ENCODE measurements around the gene IWS1.

The IWS1 gene

DNA sequence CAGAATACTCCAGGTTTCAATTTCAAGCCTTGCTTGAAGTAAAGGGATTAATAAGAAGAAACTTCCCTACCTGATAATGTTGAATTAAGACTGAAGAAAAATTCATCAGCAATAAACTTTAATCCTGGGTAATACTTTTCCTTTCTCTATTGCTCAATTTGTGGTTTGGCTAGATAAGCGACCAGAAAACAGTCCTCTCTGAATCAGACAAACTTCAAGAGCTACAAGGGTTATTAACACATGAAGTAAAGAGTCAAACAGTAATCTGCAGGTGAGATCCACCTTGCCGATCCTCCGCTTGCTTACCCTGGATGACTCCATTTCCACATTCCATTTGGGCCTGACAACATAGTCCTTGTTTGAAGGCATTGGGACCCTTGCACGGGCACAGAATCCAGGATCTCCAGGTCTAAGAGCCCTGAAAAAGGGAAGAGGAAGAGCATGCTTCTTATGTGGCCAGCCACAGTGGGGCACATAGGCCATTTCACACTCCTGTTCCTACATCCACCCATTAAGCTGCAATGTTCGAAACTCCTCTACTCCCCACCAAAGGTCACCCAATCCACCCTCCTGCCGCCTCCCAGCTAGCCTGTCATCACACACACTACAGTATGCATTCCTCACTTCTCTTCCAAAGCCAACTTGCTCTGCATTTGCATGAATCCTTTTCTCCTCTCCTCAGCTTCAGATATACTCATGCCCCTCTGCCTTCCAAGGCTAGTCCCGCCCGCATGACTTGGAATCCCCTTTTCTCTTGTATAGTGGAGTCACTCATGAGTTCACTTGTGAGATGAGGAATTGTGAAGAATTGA is 39.8 kb downstream of the IWS1 start:
- DNase-seq: no peak

DNA sequence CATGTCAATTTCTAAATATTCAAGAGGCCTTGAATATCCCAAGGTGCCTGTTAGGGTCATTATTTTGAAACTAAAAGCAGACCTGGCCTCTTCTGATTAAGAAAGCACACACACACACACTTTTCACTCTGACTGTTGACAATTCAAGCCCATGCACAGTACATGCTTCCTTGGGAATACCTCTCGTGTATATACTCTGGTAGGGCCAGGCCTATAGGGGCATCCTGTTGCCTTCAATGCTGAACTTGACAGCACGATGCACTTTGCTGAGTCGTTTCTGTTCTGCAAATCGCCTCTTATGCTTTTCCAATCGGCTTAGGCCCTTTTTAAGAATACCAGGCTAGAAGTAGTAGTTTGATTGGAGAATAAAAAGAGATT is 40.6 kb downstream of the IWS1 start:
- no peak for DNase-seq

DNA sequence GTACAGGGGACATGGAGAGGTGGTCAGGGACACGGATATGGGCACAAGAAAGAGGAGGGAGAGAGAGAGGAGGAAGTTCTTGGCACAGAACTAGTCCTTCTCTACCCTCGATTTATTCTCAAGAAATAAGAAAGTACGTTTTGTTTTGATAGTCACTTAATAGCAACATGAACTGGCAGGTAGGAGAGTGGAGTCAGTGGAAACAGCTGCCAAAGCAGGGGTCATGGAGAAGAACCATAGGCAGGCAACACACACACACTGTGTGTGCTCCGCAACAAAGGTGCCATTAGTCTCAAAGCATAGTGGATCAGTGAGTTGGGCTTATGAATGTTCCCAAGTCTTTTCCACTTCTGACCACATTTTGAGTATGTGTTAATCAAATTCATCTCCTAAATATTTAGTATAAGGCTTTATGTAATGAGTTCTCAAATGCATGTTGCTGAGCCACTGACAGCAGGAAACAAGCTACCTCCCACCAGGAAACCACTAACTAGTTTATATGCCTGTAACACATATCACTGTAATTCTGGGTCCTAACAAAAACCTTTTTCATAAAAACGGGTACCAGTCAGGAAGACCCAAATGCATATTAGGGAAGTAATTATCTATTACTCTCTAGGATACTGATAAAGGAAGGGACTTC is 41.1 kb downstream of the IWS1 start:
- no peak for DNase-seq

DNA sequence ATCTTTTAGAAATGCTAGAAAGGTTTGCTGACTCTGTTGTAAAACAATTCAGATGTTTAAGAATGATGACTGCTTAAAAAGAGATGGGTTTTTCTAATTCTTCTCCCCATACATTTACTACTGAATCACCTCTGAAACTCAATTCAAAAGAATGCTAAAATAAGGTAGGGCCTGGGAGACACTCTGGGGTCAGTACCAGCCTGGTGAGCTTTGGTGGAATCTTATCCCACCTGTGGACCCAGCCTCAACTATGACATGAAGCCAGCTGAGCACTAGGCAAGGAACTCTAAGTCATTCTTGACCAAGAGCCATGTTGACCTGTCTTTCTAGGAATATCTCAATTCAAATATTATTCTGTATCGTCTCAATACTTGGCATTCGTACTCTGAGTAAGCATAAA is 44.3 kb downstream of the IWS1 start:
- DNase-seq: no peak

DNA sequence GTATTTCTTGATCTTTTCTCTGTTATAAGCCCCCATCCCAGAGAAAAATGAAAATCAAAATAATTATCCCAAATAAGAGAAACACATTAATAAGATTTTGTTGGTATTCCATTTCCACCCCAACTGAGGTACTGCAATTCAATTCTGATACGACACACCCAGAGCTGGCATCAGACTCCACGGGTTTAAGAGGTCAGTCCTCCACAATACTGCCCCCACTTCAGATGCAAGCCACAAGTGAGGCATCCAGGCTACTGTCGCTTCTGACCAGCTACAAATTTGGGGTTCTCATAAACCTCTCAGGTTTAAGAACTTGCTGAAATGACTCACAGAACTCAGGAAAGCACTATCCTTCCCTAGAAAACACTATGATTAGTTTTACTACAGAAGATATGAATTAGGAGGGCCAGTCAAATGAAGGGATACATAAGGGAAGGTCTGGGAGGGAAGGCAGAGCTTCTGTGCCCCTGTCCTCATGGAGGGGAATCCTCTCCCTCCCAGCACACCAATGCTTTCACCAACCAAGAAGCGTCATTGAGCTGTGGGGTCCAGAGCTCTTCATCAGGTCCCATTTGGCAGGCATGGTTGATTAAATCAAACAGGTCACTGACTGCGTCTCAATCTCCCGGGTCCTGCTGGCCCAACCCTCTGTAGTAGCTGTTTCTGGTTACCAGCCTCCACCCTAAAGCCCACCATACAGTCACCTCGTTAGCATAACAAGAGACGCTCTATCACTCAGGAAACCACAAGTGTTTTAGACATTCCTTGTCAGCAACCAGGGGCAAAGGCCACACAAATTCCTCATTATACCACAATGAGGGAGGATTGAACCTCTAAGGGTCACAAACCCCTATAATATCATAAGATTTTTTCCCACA is 46.2 kb downstream of the IWS1 start:
- no peak for DNase-seq

DNA sequence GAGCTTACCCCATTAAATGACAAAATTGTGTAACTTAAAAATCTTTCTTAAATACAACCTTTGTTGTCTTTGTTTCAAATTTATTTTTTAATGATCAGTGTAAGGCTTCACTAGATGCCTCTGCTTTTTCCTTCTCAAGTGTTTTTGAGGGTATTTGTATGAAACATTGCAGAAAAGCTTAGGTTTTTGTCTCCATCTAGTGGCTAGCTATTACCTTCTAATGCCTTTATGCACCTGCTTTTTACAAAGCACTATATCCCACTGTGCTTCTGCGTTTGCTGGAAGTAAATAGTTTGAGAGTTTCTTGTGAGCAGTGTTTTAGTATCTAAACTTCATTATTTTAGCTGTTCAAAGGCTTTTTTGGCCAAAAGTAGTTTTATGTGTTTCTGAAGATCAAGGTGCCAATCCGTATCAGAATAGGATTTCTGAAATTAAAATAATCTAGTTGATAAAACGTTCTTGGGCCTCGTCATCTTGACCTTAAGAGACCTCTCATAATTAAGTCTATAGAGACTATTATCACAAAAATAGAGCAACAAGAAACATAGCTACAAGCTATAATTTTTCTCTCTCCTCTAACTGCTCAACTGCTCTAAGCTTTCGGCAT is 47.0 kb downstream of the IWS1 start:
- no peak for DNase-seq

DNA sequence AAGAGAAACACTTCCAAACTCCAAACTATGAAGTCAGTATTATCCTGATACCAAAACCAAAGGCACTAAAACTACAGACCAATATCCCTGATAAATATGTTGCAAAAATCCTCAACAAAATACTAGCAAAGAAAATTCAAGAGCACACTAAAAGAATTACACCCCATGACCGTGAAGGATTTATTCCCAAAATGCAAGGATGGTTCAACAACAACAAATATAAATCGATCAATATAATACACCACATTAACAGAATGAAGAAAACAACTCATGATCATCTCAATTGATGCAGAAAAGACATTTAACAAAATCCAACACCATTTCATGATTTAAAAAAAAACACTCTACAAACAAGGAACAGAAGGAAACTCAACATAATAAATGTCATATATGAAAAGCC is 50.5 kb downstream of the IWS1 start:
- DNase-seq: no peak

DNA sequence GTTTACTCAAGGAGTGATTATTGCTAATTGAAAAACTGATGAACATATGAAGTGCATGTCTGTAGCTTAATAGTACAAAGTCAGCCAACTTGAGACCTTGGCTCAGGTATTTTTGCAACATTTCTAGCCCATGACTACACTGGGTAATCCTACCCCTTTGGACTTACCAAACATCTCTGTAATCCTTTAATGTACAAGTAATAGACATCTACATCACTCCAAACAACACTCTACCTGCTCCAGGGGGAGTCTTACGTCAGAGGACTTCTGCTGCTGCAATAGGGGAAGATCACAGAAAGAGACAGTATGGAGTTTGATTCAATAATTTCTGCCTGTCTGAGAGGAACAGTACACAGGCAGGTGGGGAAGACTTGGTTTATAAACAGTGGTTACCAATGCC is 54.0 kb downstream of the IWS1 start:
- no peak for DNase-seq

DNA sequence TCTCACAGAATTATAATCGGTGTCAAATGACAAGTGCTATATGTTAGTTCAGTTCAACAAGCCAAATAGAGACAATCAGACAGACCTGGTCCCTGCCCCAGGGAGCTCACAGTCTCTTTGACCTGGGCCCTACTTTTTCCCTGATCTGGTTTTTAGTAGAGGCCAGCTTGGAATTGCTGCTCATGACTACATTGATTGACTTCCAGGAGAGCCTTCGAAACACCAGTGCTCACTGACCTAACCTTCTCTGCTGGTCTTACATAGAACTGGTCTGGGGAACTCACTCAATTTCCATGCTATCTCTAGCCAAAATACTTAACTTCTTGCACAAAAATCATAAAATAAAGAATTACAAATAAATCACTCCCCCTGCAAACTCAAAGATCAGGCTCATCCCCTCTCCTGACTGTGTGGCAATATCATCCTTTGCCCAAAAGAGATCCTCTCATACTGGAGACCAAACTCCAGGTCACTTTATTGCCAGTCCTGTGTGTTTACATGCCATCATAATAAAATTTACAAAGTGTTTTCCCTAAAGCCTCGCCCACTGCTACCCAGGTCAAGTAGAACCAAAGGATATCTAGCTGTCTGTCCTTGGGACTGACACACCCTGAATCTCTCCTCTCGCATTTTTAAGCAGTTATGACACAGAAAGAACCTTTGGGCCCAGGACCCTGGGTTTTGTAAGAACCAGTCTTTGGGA is 54.9 kb downstream of the IWS1 start:
- no peak for DNase-seq

DNA sequence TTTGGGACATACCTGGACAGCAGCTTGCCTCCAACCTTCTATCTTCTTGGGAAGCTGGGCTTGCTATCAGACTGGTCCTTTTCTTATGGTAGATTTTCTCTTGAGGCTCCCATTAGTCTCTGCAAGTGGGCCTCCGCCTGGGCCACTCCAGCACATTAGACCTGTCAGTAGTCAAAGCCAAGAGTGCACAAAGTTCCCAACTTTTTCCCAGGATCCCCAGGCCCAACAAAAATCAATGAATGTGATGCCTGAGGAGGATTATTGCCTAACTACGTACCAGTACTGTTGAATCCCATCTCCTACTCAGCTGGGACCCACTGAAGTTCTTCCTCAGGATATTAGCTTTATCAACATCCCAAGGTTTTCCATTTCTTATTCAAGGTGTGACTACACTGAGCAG is 56.3 kb downstream of the IWS1 start:
- DNase-seq: no peak

DNA sequence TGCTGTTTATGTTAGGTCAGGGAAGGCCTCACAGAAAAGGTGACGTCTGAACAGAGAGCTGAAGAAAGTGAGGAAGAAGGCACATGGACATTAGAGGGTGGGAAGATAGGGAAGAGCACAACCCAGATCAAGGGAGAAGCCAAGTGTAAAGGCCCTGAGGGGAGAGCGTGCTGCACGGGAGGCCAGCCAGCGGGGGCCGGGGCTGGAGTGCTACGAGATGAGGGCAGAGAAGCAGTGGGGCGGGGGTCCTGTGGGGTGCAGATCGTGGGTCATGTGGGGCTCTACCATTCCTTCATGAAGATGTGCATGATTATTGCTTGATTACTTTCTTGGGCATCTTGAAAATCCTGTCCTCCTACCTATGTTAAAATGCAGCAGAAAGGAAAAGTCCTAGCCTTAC is 57.2 kb downstream of the IWS1 start:
- no peak for DNase-seq

DNA sequence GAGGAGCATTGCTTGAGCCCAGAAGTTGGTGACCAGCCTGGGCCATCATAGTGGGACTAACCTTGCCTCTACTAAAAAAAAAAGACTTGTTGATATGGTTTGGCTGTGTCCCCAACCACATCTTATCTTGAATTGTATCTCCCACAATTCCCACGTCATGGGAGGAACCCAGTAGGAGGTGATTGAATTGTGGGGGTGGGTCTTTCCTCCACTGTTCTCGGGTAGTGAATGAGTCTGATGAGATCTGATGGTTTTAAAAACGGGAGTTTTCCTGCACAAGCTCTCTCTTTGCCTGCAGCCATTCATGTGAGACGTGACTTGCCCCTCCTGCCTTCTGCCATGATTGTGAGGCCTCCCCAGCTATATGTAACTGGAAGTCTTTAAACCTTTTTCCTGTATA is 61.0 kb downstream of the IWS1 start:
- DNase-seq: no peak

DNA sequence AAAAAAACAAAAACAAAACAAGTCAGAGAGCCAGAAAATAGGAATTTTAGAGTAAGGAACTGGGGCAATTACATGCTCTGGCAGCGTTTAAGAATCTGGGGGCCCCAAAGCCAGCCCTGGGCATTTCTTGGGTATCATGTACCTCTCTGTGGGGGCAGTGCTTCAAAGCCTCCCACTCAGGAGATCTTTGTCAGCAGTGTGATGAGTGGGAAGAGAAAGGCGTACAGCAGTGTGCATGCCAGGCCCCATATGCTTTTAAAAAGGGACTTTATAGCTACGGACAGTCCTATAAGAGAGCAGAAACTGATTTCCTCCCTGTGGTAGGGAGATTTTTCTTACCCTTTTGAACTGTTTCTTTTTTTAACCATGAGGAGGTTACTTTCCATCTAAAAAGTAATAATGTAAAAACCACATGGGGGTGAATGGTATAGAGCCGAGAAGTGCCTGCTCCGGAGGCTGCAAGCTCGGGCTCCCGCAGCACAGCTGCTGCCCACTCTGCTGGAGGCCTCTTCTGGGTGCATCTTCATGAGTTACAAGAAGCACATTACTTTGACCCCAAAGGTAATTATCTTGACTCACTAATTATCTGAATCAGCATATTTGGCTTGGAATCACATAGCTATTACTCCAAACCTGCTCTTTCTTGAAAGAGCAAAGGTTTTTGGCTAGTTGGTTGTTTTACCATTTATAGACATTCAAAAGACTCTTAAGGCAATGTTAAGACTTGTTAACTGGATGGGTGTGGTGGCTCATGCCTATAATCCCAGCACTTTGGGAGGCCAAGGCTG is 61.6 kb downstream of the IWS1 start:
- no peak for DNase-seq

DNA sequence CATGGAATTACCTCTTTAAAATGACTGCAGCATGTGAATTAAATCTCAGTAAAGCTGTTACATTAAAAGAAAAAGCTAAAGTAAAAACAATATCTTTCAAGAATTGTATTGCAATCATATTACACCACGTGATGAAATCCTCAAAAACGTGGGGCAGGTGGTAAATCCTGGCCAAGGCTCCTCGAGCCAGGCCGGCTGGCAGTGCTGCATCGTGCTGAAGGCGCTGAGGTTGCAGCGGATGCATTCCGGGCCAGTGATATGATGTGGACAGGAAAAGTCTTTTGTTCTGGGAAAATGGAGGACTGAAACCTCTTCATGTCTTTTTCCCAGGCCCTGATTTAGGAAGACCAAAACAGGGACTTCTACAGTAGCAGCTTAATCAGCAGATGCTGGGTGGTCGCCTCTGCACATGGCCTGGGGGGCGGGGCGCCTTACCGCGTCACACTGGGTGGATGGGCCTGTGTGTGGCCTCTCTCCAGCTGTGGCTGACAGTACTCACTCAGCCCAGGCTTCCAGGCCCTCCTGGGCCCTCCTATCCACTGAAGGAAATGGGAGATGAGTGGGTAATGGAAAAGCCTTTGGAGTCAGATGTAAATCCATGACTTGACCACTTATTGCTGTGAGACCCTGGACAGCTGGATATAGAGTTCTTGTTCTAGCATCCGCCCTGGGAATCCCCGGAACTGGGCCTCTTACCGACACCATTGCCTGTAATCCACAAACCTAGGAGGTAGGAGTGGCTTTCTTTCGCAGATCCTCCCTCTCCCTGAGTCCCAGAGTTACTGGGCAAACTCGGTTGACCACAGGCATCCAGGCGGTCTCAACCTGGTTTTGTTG is 62.9 kb downstream of the IWS1 start:
- no peak for DNase-seq

DNA sequence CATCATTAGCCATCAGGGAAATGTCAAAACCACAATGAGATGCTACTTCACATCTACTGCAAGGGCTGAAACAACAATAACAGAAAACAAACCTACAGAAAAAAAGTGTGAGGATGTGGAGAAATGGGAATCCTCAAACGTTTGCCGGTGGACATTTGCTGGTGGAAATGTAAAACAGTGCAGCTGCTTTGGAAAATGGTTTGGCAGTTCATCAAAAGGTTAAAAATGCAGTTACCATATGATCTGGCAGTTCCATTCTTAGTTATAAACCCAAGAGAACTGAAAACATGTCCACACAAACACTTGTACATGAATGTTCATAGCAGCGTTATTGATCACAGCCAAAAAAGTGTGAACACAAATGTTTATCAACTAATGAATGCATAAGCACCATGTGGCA is 63.8 kb downstream of the IWS1 start:
- DNase-seq: no peak

DNA sequence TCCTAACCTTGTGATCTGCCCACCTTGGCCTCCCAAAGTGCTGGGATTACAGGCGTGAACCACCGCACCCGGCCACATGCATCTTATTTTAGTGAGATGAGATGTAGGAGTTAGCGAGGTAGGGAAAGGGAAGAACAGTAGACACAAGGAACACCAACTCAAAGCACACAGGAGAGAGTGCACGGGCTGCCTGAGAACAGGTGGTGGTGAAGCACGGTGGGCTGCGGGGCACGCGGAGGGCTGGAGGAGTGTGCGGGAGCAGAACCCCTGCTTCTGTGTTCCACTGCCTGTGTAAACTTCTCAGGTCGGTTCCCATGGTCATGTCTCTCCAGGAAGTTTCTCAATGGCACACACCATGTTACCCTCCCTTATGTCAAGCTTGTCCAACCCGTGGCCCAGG is 69.3 kb downstream of the IWS1 start:
- DNase-seq: no peak

DNA sequence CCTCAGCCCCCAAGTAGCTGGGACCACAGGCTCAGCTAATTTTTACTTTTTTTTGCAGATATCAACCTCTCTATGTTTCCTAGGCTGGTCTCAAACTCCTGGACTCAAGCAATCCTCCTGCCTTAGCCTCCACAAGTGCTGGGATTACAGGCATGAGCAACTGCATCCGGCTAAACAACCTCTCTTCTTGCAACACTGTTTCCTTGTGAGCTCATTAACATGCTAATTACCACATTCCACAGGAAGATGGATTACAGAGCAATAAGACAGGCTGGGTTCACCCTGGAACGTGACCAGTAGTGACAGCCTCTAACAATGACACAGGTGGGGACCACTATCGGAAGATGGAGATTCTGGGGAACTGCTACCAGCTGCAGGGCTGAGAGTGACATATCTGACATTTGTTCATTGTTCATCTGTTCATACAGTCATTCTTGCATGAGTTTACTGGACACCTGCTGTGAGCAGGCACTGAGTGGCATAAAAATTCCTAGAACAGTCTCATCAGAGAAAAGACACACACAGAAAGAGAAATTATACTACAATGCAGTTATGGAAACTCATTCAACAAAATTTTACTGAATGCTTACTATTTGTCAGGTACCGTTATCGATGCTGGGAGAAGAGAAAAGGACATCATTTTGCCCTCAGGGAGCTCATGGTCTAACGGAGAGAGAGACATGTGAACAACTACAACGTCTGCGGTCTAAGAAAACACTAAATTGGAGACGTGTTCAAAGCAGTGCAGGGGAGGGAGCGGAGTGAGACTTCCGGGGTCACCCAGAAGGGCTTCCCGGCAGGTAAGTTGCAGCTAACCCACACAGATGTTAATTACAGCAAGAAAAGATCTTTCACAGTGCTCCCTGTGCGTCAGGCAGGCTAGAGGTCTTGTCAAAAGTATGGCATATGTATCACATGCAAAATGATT is 70.5 kb downstream of the IWS1 start:
- no peak for DNase-seq

DNA sequence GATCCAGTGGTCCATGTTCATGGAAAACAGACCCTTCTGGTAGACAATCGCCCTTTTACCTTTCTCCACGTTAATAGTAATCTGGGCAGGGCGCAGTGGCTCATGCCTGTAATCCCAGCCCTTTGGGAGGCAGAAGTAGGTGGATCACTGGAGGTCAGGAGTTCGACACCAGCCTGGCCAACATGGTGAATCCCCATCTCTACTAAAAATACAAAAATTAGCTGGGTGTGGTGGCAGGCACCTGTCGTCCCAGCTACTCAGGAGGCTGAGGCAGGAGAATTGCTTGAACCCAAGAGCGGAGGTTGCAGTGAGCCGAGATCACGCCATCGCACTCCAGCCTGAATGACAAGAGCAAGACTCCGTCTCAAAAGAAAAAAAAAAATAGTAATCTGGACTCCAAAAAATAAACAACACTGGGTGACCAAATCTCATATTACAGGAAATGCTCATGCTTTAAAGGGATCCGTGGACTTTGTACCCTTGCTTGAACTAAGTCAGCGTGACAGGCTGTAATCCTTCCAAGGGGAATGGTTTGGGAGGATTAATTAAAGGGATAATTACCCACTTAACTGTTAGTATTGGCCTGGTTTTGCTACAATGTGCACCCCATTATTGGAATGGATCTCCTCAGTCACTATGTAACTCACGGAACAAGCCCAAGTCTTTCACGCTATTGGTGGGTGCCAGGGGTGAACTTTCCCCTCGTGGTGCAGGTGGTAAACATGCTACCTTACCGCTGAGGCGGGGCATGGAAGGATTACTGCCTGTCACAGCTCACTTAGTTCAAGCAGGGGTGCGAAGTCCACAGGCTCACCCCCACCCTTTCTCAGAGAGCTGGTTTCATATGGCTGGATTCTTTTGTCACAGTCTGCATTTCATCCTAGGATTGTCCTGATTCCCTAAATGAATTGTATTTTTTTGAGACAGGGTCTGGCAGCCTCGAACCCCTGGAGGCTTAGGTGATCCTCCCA is 71.4 kb downstream of the IWS1 start:
- no peak for DNase-seq

All from activated CD8-positive, alpha-beta memory T cell treated with anti-CD3 and anti-CD28 coated beads, Interleukin-2, amount 50 U/mL, for 48 hours (primary cell).